ENCODE data around the gene SLC14A1.
A peak's percentile ranks its signal among the peaks of the same experiment; 100 is the strongest.

SLC14A1 gene

GRCh38 chr18:45793264-45793965 is 69.4 kb downstream of the SLC14A1 start:
- DNase-seq (ENCODE audit: low read depth in 2 of 2): peak; percentile 66 to 71

- no peak for DNase-seq (ENCODE audit: low read depth in 2 of 2)
Measured at GRCh38 chr18:45801416-45802004, 77.5 kb downstream of the SLC14A1 start.

Data from fibroblast of skin of left quadriceps (primary cell).